ENCODE measurements around the gene MRPL39. TPM values are rescaled to one million over a fixed set of nuclear protein-coding genes. Genes with fewer than 3 reads are reported as not detected.

MRPL39 gene
- total and polyA plus RNA-seq, 9 of the 15 experiments (the other 6 are each of a cell fraction or from before 2014, with no cell fraction given) = 65.4 to 247 (median 105) TPM

- TF ChIP-seq CHCHD3 (CRISPR knock-in tag; IDR thresholded peaks at IDR 0.05) = no peak
Measured at GRCh38 chr21:25551569-25551968, 55.7 kb downstream of the MRPL39 start (continued).

GRCh38 chr21:25550352-25551120, 56.7 kb downstream of the MRPL39 start:
- no peaks in the 10 kb centered on the region for H3K79me2 ChIP-seq (ENCODE audit: control insufficient read depth, insufficient read depth, low read length)
- WGBS (ENCODE audit: insufficient coverage, low coverage, missing lambda C conversion rate) = under 1% methylated on average over 11 of the region's 11 CpGs
- no peak for ATAC-seq
- no peak overlapping the region for H2AFZ ChIP-seq (ENCODE audit: low read depth, low read length)
- no peak for DNase-seq (ENCODE audit: extremely low read depth in 1 of 4, low spot score in 3 of 4)
- no peaks in the 10 kb centered on the region for H4K20me1 ChIP-seq (replicated peaks; ENCODE audit: control insufficient read depth, insufficient read depth, low read length)
- BruUV-seq (replicated peaks) = no TSS peak
- intact Hi-C loops (cut with micrococcal nuclease) (no loop called here), in situ Hi-C loops (cut with MboI) (no loop called here)
- no peaks in the 10 kb centered on the region for H3K9me1 ChIP-seq (ENCODE audit: control insufficient read depth, insufficient read depth, low read length)
- no peaks in the 10 kb centered on the region for H3K27me3 ChIP-seq (ENCODE audit: control insufficient read depth in 2 of 2, insufficient read depth in 2 of 2, low read length in 2 of 2)
- FAIRE-seq = no peak
- H3K4me3 ChIP-seq = no peak overlapping the region
- H3K4me2 ChIP-seq (ENCODE audit: insufficient read depth, low read length) = no peak overlapping the region
- H3K9me3 ChIP-seq (replicated peaks; ENCODE audit: control insufficient read depth, insufficient read depth, low read depth, low read length) = no peaks in the 10 kb centered on the region
- no peak overlapping the region for H3K9ac ChIP-seq (ENCODE audit: insufficient read depth in 1 of 2, low read depth in 2 of 2, low read length in 2 of 2)
- ChIA-PET CTCF (ENCODE audit: low intra/inter-chr PET ratio) (no interaction called here), POLR2A (no interaction called here)
- TF ChIP-seq ZKSCAN3 (CRISPR knock-in tag; IDR thresholded peaks at IDR 0.05) (no peak), NUFIP1 (IDR thresholded peaks at IDR 0.05; ENCODE audit: partially characterized antibody) (no peak), TBP (optimal IDR thresholded peaks at IDR 0.05; ENCODE audit: low read depth, low read length) (no peak), PHB (CRISPR knock-in tag; IDR thresholded peaks at IDR 0.05) (no peak), HMGXB4 (CRISPR knock-in tag; IDR thresholded peaks at IDR 0.05) (no peak)
- no peak overlapping the region for H3K27ac ChIP-seq (ENCODE audit: extremely low read depth, low read depth, low read length)
- no peaks in the 10 kb centered on the region for H3K4me1 ChIP-seq (replicated peaks in 1 of 2; ENCODE audit: control insufficient read depth in 2 of 2, insufficient read depth in 2 of 2, low read length in 2 of 2)
- no peaks in the 10 kb centered on the region for H3K36me3 ChIP-seq (ENCODE audit: control insufficient read depth, insufficient read depth, low read length)
